ENCODE data around the gene FTL.
"Not testable (repeated sequence)": the region's sequence is repeated elsewhere in the genome, so short reads cannot be mapped to it uniquely, and the experiment has no call there.

Gene FTL

GRCh38 chr19:48965040-48965805, at the start of gene FTL:
Gene FTL (plus strand): TSS chr19:48965309. CDS start chr19:48965508, 199 bp downstream.
- DNase-seq: peak; percentile 68 to 86 (median 76)

- no peak for DNase-seq
These were observed 49.4 kb upstream of the FTL start for GRCh38 chr19:48915757-48916156.

- no peak for DNase-seq
These were observed 47.0 kb upstream of the FTL start for GRCh38 chr19:48918071-48918470.

GRCh38 chr19:48918801-48919247, 46.3 kb upstream of the FTL start:
- DNase-seq: no peak

GRCh38 chr19:48919271-48919670, 45.8 kb upstream of the FTL start:
- not testable (repeated sequence) for DNase-seq

GRCh38 chr19:48920949-48921348, 44.2 kb upstream of the FTL start:
- no peak for DNase-seq

GRCh38 chr19:48921721-48922500, 43.2 kb upstream of the FTL start:
- no peak for DNase-seq

GRCh38 chr19:48922548-48923490, 42.3 kb upstream of the FTL start:
- DNase-seq: no peak

- DNase-seq: no peak
These were observed 39.8 kb upstream of the FTL start for GRCh38 chr19:48925240-48925843.

- not testable (repeated sequence) for DNase-seq
These were observed 39.2 kb upstream of the FTL start for GRCh38 chr19:48925890-48926289.

- peak in 1 of 4 experiments; percentile 6 for DNase-seq
These were observed 38.2 kb upstream of the FTL start for GRCh38 chr19:48926909-48927308.

GRCh38 chr19:48927692-48928091, 37.4 kb upstream of the FTL start:
- DNase-seq: not testable (repeated sequence)

GRCh38 chr19:48928164-48929025, 36.7 kb upstream of the FTL start:
- no peak for DNase-seq

- DNase-seq: peak; percentile 18 to 82 (median 54)
These were observed 31.7 kb upstream of the FTL start, which contains the start of gene DHDH for GRCh38 chr19:48933382-48933932. Gene DHDH (plus strand): TSS chr19:48933699. CDS start chr19:48933722, 23 bp downstream.

- DNase-seq: no peak
These were observed 30.3 kb upstream of the FTL start for GRCh38 chr19:48934837-48935236.

GRCh38 chr19:48935864-48936263, 29.2 kb upstream of the FTL start:
- no peak for DNase-seq

- no peak for DNase-seq
These were observed 26.9 kb upstream of the FTL start for GRCh38 chr19:48938256-48938655.

- DNase-seq: no peak
These were observed 24.2 kb upstream of the FTL start for GRCh38 chr19:48940902-48941301.

GRCh38 chr19:48943081-48943480, 22.0 kb upstream of the FTL start:
- no peak for DNase-seq

- DNase-seq: no peak
These were observed 19.7 kb upstream of the FTL start for GRCh38 chr19:48945415-48945814.

- DNase-seq: no peak
These were observed 19.3 kb upstream of the FTL start for GRCh38 chr19:48945817-48946216.
